ENCODE results near the gene ACD.

The ACD gene

GRCh38 chr16:67701420-67701819 lies 41.4 kb upstream of the ACD start:
- H2BK120ac ChIP-seq (ENCODE audit: low read depth, low read length): no peak overlapping the region
- H3K36me3 ChIP-seq (replicated peaks in 1 of 2; ENCODE audit: control insufficient read depth in 2 of 2, insufficient read depth in 2 of 2, low read length in 2 of 2): peaks cover 6 to 19% of the 10 kb centered on the region in 2 donors
- H3K4me2 ChIP-seq (ENCODE audit: insufficient read depth, low read length, poor library complexity, severe bottlenecking): no peak overlapping the region
- no CpG with 5 or more reads among the region's 1 CpG for WGBS, 2 donors (ENCODE audit: extremely low coverage in 2 of 2, insufficient read length in 2 of 2, insufficient replicate concordance in 1 of 2)
- no peak overlapping the region for H4K8ac ChIP-seq (ENCODE audit: low read depth, low read length)
- no peaks in the 10 kb centered on the region for H3K27me3 ChIP-seq (ENCODE audit: control insufficient read depth in 3 of 3, insufficient read depth in 3 of 3, low read depth in 1 of 3, low read length in 3 of 3)
- H3K9me3 ChIP-seq (replicated peaks in 1 of 2; ENCODE audit: control insufficient read depth in 2 of 2, insufficient read depth in 1 of 2, low read depth in 1 of 2, low read length in 2 of 2): peaks cover 3 to 13% of the 10 kb centered on the region in 2 donors
- no peak overlapping the region for H3K23ac ChIP-seq (ENCODE audit: low read depth, low read length, poor library complexity)
- no peak overlapping the region for H2BK15ac ChIP-seq (ENCODE audit: low read length)
- DNase-seq (ENCODE audit: low spot score): no peak
- no peak overlapping the region for H2AK5ac ChIP-seq (ENCODE audit: low read depth, low read length)
- no peak overlapping the region for H2BK12ac ChIP-seq (ENCODE audit: low read length)
- no peak overlapping the region for H3K4ac ChIP-seq (ENCODE audit: low read length)
- H3K14ac ChIP-seq (ENCODE audit: low read length): no peak overlapping the region
- no peak overlapping the region for H4K91ac ChIP-seq (ENCODE audit: low read depth, low read length, poor library complexity)
- no peaks in the 10 kb centered on the region for H3K4me1 ChIP-seq (ENCODE audit: control insufficient read depth in 2 of 2, insufficient read depth in 1 of 2, low read depth in 1 of 2, low read length in 2 of 2)
- no peak overlapping the region for H2AFZ ChIP-seq (ENCODE audit: low read length)
- H3K4me3 ChIP-seq (ENCODE audit: low read length in 2 of 2): no peak overlapping the region
- H3K79me1 ChIP-seq (ENCODE audit: low read depth, low read length): peaks cover 2% of the 10 kb centered on the region
- no peak overlapping the region for H3K18ac ChIP-seq (ENCODE audit: low read length)
- H2BK5ac ChIP-seq (ENCODE audit: low read length): no peak overlapping the region
- H3K27ac ChIP-seq (replicated peaks; ENCODE audit: low read length): no peak overlapping the region
- no peak overlapping the region for H3K9ac ChIP-seq (ENCODE audit: low read depth, low read length, poor library complexity)

GRCh38 chr16:67699265-67699664 lies 39.2 kb upstream of the ACD start:
- H3K36me3 ChIP-seq (replicated peaks in 1 of 2; ENCODE audit: control insufficient read depth in 2 of 2, insufficient read depth in 2 of 2, low read length in 2 of 2): peaks cover 3 to 19% of the 10 kb centered on the region in 2 donors
- H2BK12ac ChIP-seq (ENCODE audit: low read length): no peak overlapping the region
- no peak overlapping the region for H2BK5ac ChIP-seq (ENCODE audit: low read length)
- no peak overlapping the region for H2BK15ac ChIP-seq (ENCODE audit: low read length)
- DNase-seq (ENCODE audit: low spot score): no peak
- H3K79me1 ChIP-seq (ENCODE audit: low read depth, low read length): no peaks in the 10 kb centered on the region
- no peak overlapping the region for H3K14ac ChIP-seq (ENCODE audit: low read length)
- no peak overlapping the region for H3K9ac ChIP-seq (ENCODE audit: low read depth, low read length, poor library complexity)
- no peak overlapping the region for H2AFZ ChIP-seq (ENCODE audit: low read length)
- no peak overlapping the region for H3K18ac ChIP-seq (ENCODE audit: low read length)
- no peaks in the 10 kb centered on the region for H3K4me1 ChIP-seq (ENCODE audit: control insufficient read depth in 2 of 2, insufficient read depth in 1 of 2, low read depth in 1 of 2, low read length in 2 of 2)
- H3K27ac ChIP-seq (replicated peaks; ENCODE audit: low read length): no peak overlapping the region
- no CpG with 5 or more reads among the region's 7 CpGs for WGBS, 2 donors (ENCODE audit: extremely low coverage in 2 of 2, insufficient read length in 2 of 2, insufficient replicate concordance in 1 of 2)
- H3K9me3 ChIP-seq (replicated peaks in 1 of 2; ENCODE audit: control insufficient read depth in 2 of 2, insufficient read depth in 1 of 2, low read depth in 1 of 2, low read length in 2 of 2): peaks cover 3 to 13% of the 10 kb centered on the region in 2 donors
- no peak overlapping the region for H3K4ac ChIP-seq (ENCODE audit: low read length)
- H2BK120ac ChIP-seq (ENCODE audit: low read depth, low read length): no peak overlapping the region
- no peak overlapping the region for H4K91ac ChIP-seq (ENCODE audit: low read depth, low read length, poor library complexity)
- no peak overlapping the region for H3K4me2 ChIP-seq (ENCODE audit: insufficient read depth, low read length, poor library complexity, severe bottlenecking)
- no peak overlapping the region for H2AK5ac ChIP-seq (ENCODE audit: low read depth, low read length)
- H3K23ac ChIP-seq (ENCODE audit: low read depth, low read length, poor library complexity): no peak overlapping the region
- H3K4me3 ChIP-seq (ENCODE audit: low read length in 2 of 2): no peak overlapping the region
- H3K27me3 ChIP-seq (ENCODE audit: control insufficient read depth in 3 of 3, insufficient read depth in 3 of 3, low read depth in 1 of 3, low read length in 3 of 3): no peaks in the 10 kb centered on the region
- no peak overlapping the region for H4K8ac ChIP-seq (ENCODE audit: low read depth, low read length)

GRCh38 chr16:67697422-67698185 lies 37.5 kb upstream of the ACD start:
- no peak overlapping the region for H3K9ac ChIP-seq (ENCODE audit: low read depth, low read length, poor library complexity)
- no peaks in the 10 kb centered on the region for H3K4me1 ChIP-seq (ENCODE audit: control insufficient read depth in 2 of 2, insufficient read depth in 1 of 2, low read depth in 1 of 2, low read length in 2 of 2)
- H3K9me3 ChIP-seq (replicated peaks in 1 of 2; ENCODE audit: control insufficient read depth in 2 of 2, insufficient read depth in 1 of 2, low read depth in 1 of 2, low read length in 2 of 2): peaks cover 3 to 13% of the 10 kb centered on the region in 2 donors
- no peak overlapping the region for H4K8ac ChIP-seq (ENCODE audit: low read depth, low read length)
- no peak for DNase-seq (ENCODE audit: low spot score)
- no peaks in the 10 kb centered on the region for H3K79me1 ChIP-seq (ENCODE audit: low read depth, low read length)
- H3K4ac ChIP-seq (ENCODE audit: low read length): no peak overlapping the region
- H3K23ac ChIP-seq (ENCODE audit: low read depth, low read length, poor library complexity): no peak overlapping the region
- no peaks in the 10 kb centered on the region for H3K27me3 ChIP-seq (ENCODE audit: control insufficient read depth in 3 of 3, insufficient read depth in 3 of 3, low read depth in 1 of 3, low read length in 3 of 3)
- H3K4me3 ChIP-seq (ENCODE audit: low read length in 2 of 2): no peak overlapping the region
- H3K27ac ChIP-seq (replicated peaks; ENCODE audit: low read length): no peak overlapping the region
- no CpG with 5 or more reads among the region's 4 CpGs for whole genome bisulfite sequencing, 2 donors (ENCODE audit: extremely low coverage in 2 of 2, insufficient read length in 2 of 2, insufficient replicate concordance in 1 of 2)
- H3K36me3 ChIP-seq (replicated peaks in 1 of 2; ENCODE audit: control insufficient read depth in 2 of 2, insufficient read depth in 2 of 2, low read length in 2 of 2): peaks cover 3 to 19% of the 10 kb centered on the region in 2 donors
- no peak overlapping the region for H3K4me2 ChIP-seq (ENCODE audit: insufficient read depth, low read length, poor library complexity, severe bottlenecking)
- no peak overlapping the region for H2BK120ac ChIP-seq (ENCODE audit: low read depth, low read length)
- H2BK5ac ChIP-seq (ENCODE audit: low read length): no peak overlapping the region
- no peak overlapping the region for H2BK12ac ChIP-seq (ENCODE audit: low read length)
- H2AK5ac ChIP-seq (ENCODE audit: low read depth, low read length): no peak overlapping the region
- H3K18ac ChIP-seq (ENCODE audit: low read length): no peak overlapping the region
- no peak overlapping the region for H2AFZ ChIP-seq (ENCODE audit: low read length)
- no peak overlapping the region for H2BK15ac ChIP-seq (ENCODE audit: low read length)
- no peak overlapping the region for H3K14ac ChIP-seq (ENCODE audit: low read length)
- H4K91ac ChIP-seq (ENCODE audit: low read depth, low read length, poor library complexity): no peak overlapping the region

GRCh38 chr16:67694611-67695010 lies 34.6 kb upstream of the ACD start:
- H3K18ac ChIP-seq (ENCODE audit: low read length): no peak overlapping the region
- no peaks in the 10 kb centered on the region for H3K79me1 ChIP-seq (ENCODE audit: low read depth, low read length)
- H2BK5ac ChIP-seq (ENCODE audit: low read length): no peak overlapping the region
- no peak overlapping the region for H4K91ac ChIP-seq (ENCODE audit: low read depth, low read length, poor library complexity)
- no peak overlapping the region for H3K4me2 ChIP-seq (ENCODE audit: insufficient read depth, low read length, poor library complexity, severe bottlenecking)
- H2BK15ac ChIP-seq (ENCODE audit: low read length): no peak overlapping the region
- H3K27ac ChIP-seq (replicated peaks; ENCODE audit: low read length): no peak overlapping the region
- WGBS, 2 donors (ENCODE audit: extremely low coverage in 2 of 2, insufficient read length in 2 of 2, insufficient replicate concordance in 1 of 2): no CpG with 5 or more reads among the region's 2 CpGs
- no peak overlapping the region for H3K4me3 ChIP-seq (ENCODE audit: low read length in 2 of 2)
- H3K9me3 ChIP-seq (replicated peaks in 1 of 2; ENCODE audit: control insufficient read depth in 2 of 2, insufficient read depth in 1 of 2, low read depth in 1 of 2, low read length in 2 of 2): peaks cover 0 to 9% of the 10 kb centered on the region in 2 donors
- H2BK12ac ChIP-seq (ENCODE audit: low read length): no peak overlapping the region
- no peak overlapping the region for H2AK5ac ChIP-seq (ENCODE audit: low read depth, low read length)
- H3K23ac ChIP-seq (ENCODE audit: low read depth, low read length, poor library complexity): no peak overlapping the region
- H3K14ac ChIP-seq (ENCODE audit: low read length): no peak overlapping the region
- H3K27me3 ChIP-seq (ENCODE audit: control insufficient read depth in 3 of 3, insufficient read depth in 3 of 3, low read depth in 1 of 3, low read length in 3 of 3): no peaks in the 10 kb centered on the region
- no peak overlapping the region for H4K8ac ChIP-seq (ENCODE audit: low read depth, low read length)
- no peak overlapping the region for H2BK120ac ChIP-seq (ENCODE audit: low read depth, low read length)
- no peak overlapping the region for H2AFZ ChIP-seq (ENCODE audit: low read length)
- no peak overlapping the region for H3K9ac ChIP-seq (ENCODE audit: low read depth, low read length, poor library complexity)
- peaks cover 5 to 26% of the 10 kb centered on the region in 2 donors for H3K36me3 ChIP-seq (replicated peaks in 1 of 2; ENCODE audit: control insufficient read depth in 2 of 2, insufficient read depth in 2 of 2, low read length in 2 of 2)
- H3K4me1 ChIP-seq (ENCODE audit: control insufficient read depth in 2 of 2, insufficient read depth in 1 of 2, low read depth in 1 of 2, low read length in 2 of 2): no peaks in the 10 kb centered on the region
- no peak for DNase-seq (ENCODE audit: low spot score)
- no peak overlapping the region for H3K4ac ChIP-seq (ENCODE audit: low read length)

Measured in neuronal stem cell (in vitro differentiated cells).